ENCODE data around the gene LGALS9.
A peak's percentile ranks its signal among the peaks of the same experiment; 100 is the strongest.
"Not testable (repeated sequence)": the region's sequence is repeated elsewhere in the genome, so short reads cannot be mapped to it uniquely, and the experiment has no call there.

LGALS9 gene

GRCh38 chr17:27631897-27632725 lies 1.1 kb downstream of the LGALS9 start:
- DNase-seq, result no peak

- not testable (repeated sequence) for DNase-seq
Measured at GRCh38 chr17:27632766-27633165, 1.8 kb downstream of the LGALS9 start.

- DNase-seq, result no peak
Measured at GRCh38 chr17:27633312-27634025, 2.5 kb downstream of the LGALS9 start.

GRCh38 chr17:27634026-27634335 lies 3.0 kb downstream of the LGALS9 start:
- no peak for DNase-seq

GRCh38 chr17:27634776-27635175 lies 3.8 kb downstream of the LGALS9 start:
- DNase-seq, result no peak

GRCh38 chr17:27635275-27635823 lies 4.4 kb downstream of the LGALS9 start:
- DNase-seq, result no peak

GRCh38 chr17:27636005-27636520 lies 5.1 kb downstream of the LGALS9 start:
- DNase-seq, result not testable (repeated sequence)

GRCh38 chr17:27637818-27638217 lies 6.8 kb downstream of the LGALS9 start:
- DNase-seq, result not testable (repeated sequence)

GRCh38 chr17:27638415-27638914 lies 7.5 kb downstream of the LGALS9 start:
- DNase-seq, result not testable (repeated sequence)

GRCh38 chr17:27640790-27641189 lies 9.8 kb downstream of the LGALS9 start:
- DNase-seq, result no peak

GRCh38 chr17:27644586-27644985 lies 13.6 kb downstream of the LGALS9 start:
- DNase-seq, result no peak

GRCh38 chr17:27645621-27646020 lies 14.6 kb downstream of the LGALS9 start:
- DNase-seq, result not testable (repeated sequence)

- DNase-seq, result no peak
Measured at GRCh38 chr17:27646232-27646631, 15.2 kb downstream of the LGALS9 start.

- DNase-seq, result no peak
Measured at GRCh38 chr17:27647765-27648164, 16.8 kb downstream of the LGALS9 start.

GRCh38 chr17:27649111-27649571 lies 18.2 kb downstream of the LGALS9 start:
- DNase-seq, result not testable (repeated sequence)

- DNase-seq, result no peak
Measured at GRCh38 chr17:27649929-27650328, 18.9 kb downstream of the LGALS9 start.

GRCh38 chr17:27650836-27651235 lies 19.8 kb downstream of the LGALS9 start:
- DNase-seq, result no peak

- DNase-seq, result peak in 2 of 3 experiments; percentile 7 to 47
Measured at GRCh38 chr17:27651411-27652345, 20.7 kb downstream of the LGALS9 start.

- not testable (repeated sequence) for DNase-seq
Measured at GRCh38 chr17:27653449-27653971, 22.5 kb downstream of the LGALS9 start.

- DNase-seq, result no peak
Measured at GRCh38 chr17:27654136-27654535, 23.1 kb downstream of the LGALS9 start.

- peak; percentile 41 to 80 (median 52) for DNase-seq
Measured at GRCh38 chr17:27654654-27655524, 23.9 kb downstream of the LGALS9 start.

All from NCI-H1417 (cell line).